K562 (cell line): Measurements from ENCODE around the gene USP5.

Experiments
- ZNF143 ChIP-seq: sonication (generic); formaldehyde crosslinking; IDR thresholded peaks from 2 replicates; pipeline ENCODE4 v1.9.0; 2022; ENCODE audit warnings: mild to moderate bottlenecking, missing genetic modification reagents
- TF ChIP-seq, protein P1 (sequence below): sonication (generic); formaldehyde crosslinking; IDR thresholded peaks from 2 replicates; pipeline ENCODE4 v1.8.0; 2022; ENCODE audit warnings: mild to moderate bottlenecking, missing genetic modification reagents

DNA sequence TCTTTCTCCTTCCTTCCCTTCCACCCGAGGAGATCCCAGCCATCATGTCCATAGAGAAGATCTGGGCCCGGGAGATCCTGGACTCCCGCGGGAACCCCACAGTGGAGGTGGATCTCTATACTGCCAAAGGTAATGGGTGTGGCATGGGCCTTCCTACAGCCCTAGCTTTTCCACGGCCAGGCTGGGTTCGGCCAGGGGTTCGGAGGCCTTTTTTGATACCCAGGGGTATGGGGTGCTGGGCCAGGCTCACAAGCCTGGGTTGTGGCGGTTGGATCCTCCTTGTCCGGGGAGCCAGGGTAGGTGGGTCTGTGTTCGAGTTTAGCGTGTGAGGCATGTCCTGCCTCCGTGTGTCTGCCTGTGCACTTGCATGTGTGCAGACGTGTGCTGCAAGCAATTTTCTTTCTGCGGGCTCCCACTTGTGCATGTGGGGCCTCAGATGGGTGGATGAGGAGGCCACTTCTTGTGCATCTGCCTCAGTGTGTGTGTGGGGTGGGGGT lies 63.9 kb downstream of the USP5 start:
- TF ChIP-seq ZNF143 (CRISPR knock-in tag), result no peak
- TF ChIP-seq, protein P1, sequence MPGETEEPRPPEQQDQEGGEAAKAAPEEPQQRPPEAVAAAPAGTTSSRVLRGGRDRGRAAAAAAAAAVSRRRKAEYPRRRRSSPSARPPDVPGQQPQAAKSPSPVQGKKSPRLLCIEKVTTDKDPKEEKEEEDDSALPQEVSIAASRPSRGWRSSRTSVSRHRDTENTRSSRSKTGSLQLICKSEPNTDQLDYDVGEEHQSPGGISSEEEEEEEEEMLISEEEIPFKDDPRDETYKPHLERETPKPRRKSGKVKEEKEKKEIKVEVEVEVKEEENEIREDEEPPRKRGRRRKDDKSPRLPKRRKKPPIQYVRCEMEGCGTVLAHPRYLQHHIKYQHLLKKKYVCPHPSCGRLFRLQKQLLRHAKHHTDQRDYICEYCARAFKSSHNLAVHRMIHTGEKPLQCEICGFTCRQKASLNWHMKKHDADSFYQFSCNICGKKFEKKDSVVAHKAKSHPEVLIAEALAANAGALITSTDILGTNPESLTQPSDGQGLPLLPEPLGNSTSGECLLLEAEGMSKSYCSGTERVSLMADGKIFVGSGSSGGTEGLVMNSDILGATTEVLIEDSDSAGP, result no peak
